Karpas-422 (cell line): ENCODE data around the gene CCDC178. TPM values are rescaled to one million over a fixed set of nuclear protein-coding genes. Genes with fewer than 3 reads are reported as not detected.

Experiments used
- DNase-seq: peaks from one replicate; pipeline ENCODE4 v3.0.0-alpha.2; 2015
- H2AFZ ChIP-seq: fragments of 200-600 bp; sonication (generic); 2 replicates; pipeline ENCODE4 v1.6.1; 2014; ENCODE audit warnings: antibody characterized with exemption, low read length, mixed read lengths
- H3K27ac ChIP-seq: fragments of 200-600 bp; sonication (generic); 2 replicates; pipeline ENCODE4 v1.5.1; 2014; ENCODE audit warnings: mild to moderate bottlenecking, low read length, moderate library complexity
- H3K27me3 ChIP-seq: fragments of 200-600 bp; sonication (generic); 2 replicates; pipeline ENCODE4 v1.6.1; 2014; ENCODE audit warnings: low read length, mixed read lengths
- H3K36me3 ChIP-seq: fragments of 200-600 bp; sonication (generic); 2 replicates; pipeline ENCODE4 v1.6.1; 2014; ENCODE audit warnings: low read length, mixed read lengths; ENCODE audit not compliant: insufficient read depth
- H3K4me1 ChIP-seq: fragments of 200-600 bp; sonication (generic); 2 replicates; pipeline ENCODE4 v1.6.1; 2014; ENCODE audit warnings: mild to moderate bottlenecking, low read length, mixed read lengths
- H3K4me2 ChIP-seq: fragments of 200-600 bp; sonication (generic); 2 replicates; pipeline ENCODE4 v1.6.1; 2014; ENCODE audit warnings: low read length, low read depth, mild to moderate bottlenecking; ENCODE audit not compliant: poor library complexity, severe bottlenecking
- H3K4me3 ChIP-seq: fragments of 200-600 bp; sonication (generic); 2 replicates; pipeline ENCODE4 v1.5.1; 2014; ENCODE audit warnings: mild to moderate bottlenecking, antibody characterized with exemption, low read length, mixed read lengths
- H3K79me2 ChIP-seq: fragments of 200-600 bp; sonication (generic); 2 replicates; pipeline ENCODE4 v1.6.1; 2014; ENCODE audit warnings: mild to moderate bottlenecking, low read length, mixed read lengths
- H3K9ac ChIP-seq: fragments of 200-600 bp; sonication (generic); 2 replicates; pipeline ENCODE4 v1.6.0; 2014; ENCODE audit warnings: low read length
- H3K9me2 ChIP-seq: fragments of 200-600 bp; sonication (generic), shearing (Covaris generic); replicated peaks from 2 replicates; pipeline ENCODE4 v1.6.0; 2014; ENCODE audit warnings: mild to moderate bottlenecking, low read length, moderate library complexity; ENCODE audit not compliant: insufficient read depth
- H3K9me3 ChIP-seq: fragments of 300-700, 200-600 bp; sonication (generic); 2 replicates; pipeline ENCODE4 v1.6.1; 2014; ENCODE audit warnings: low read length, mixed read lengths
- H4K20me1 ChIP-seq: fragments of 200-600 bp; sonication (generic); 2 replicates; pipeline ENCODE4 v1.6.1; 2014; ENCODE audit warnings: mild to moderate bottlenecking, antibody characterized with exemption, low read length, low read depth; ENCODE audit not compliant: insufficient read depth
- total RNA-seq: library from RNA; depleted of rRNA; stranded (reverse); fragments of >200 nt; shearing (Covaris generic); gene quantifications from 2 replicates; pipeline ENCODE4 v1.2.3, GENCODE V29; 2014; ENCODE audit warnings: low replicate concordance

The CCDC178 gene
- total RNA-seq, 1 experiment from 2014 or later, result not detected

DNA sequence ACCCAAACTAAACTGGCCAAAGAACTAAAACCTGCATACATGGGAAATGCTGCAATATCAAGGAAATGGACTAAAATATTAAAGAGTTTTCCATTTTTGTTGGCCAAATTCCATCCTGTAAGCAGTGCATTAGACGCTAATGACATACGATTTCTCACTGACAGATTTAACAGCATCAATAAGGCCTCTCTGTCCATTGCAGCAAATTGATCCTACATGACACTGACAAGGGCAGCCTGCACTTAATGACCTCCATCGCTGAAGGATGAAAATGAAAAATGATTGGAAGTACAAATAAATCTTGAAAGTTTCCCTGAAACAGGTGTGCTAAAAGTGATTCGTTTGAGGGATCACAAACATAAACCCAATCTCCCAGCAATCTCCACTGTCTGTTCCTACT is 350.1 kb downstream of the CCDC178 start:
- H3K79me2 ChIP-seq, result no peaks in the 10 kb centered on the region
- H3K4me1 ChIP-seq, result no peaks in the 10 kb centered on the region
- no peak overlapping the region for H3K9ac ChIP-seq
- H2AFZ ChIP-seq, result no peak overlapping the region
- DNase-seq, result no peak
- no peaks in the 10 kb centered on the region for H4K20me1 ChIP-seq
- H3K4me2 ChIP-seq, result no peak overlapping the region
- H3K27ac ChIP-seq, result no peak overlapping the region
- H3K9me2 ChIP-seq, result no peaks in the 10 kb centered on the region
- H3K9me3 ChIP-seq, result no peaks in the 10 kb centered on the region
- H3K27me3 ChIP-seq, result no peaks in the 10 kb centered on the region; the same call in 1 of the 2 replicates
- no peak overlapping the region for H3K4me3 ChIP-seq
- no peaks in the 10 kb centered on the region for H3K36me3 ChIP-seq

DNA sequence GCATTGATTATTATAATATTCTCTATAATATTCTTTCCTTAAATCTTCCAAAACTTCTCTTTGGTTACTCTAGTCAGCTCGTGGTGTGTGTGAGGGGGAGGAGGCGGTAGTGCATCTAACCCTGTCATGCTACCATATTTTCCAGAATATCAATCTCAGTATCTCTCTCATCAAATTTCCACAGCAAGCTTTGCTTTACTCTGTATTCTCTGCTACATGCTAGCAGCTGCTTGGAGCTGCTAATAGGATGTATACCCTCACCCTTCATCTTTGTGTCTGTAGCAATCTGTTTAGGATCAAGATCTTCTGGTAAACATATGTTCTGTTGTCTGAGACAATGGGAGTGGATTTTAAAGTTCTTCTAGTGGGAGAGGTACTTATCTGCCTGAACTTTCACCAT is 363.9 kb downstream of the CCDC178 start:
- no peaks in the 10 kb centered on the region for H3K27me3 ChIP-seq
- DNase-seq, result no peak
- no peak overlapping the region for H3K9ac ChIP-seq
- H4K20me1 ChIP-seq, result no peaks in the 10 kb centered on the region
- no peaks in the 10 kb centered on the region for H3K9me2 ChIP-seq
- no peak overlapping the region for H3K4me2 ChIP-seq
- H3K79me2 ChIP-seq, result no peaks in the 10 kb centered on the region
- H3K4me1 ChIP-seq, result no peaks in the 10 kb centered on the region
- no peaks in the 10 kb centered on the region for H3K9me3 ChIP-seq
- no peak overlapping the region for H3K27ac ChIP-seq
- no peak overlapping the region for H3K4me3 ChIP-seq
- no peaks in the 10 kb centered on the region for H3K36me3 ChIP-seq
- no peak overlapping the region for H2AFZ ChIP-seq

DNA sequence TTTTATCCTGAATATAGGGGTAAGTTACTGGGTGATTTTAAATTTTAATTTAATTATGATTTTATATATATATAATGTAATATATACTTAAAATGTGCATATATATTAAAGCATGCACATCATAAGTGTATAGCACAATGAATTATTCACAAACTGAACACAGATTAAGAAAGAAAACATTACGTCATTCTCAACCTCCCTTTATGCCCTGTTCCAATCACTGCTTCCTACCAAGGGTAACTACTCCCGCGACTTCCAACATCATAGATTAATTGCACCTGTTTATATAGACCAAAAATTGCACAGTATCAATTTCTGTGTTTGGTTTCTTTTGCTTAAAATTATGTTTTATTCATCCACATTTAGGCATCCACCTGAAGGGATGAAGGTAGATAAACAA is 366.4 kb downstream of the CCDC178 start:
- H3K27me3 ChIP-seq, result no peaks in the 10 kb centered on the region
- H3K9me3 ChIP-seq, result no peaks in the 10 kb centered on the region

DNA sequence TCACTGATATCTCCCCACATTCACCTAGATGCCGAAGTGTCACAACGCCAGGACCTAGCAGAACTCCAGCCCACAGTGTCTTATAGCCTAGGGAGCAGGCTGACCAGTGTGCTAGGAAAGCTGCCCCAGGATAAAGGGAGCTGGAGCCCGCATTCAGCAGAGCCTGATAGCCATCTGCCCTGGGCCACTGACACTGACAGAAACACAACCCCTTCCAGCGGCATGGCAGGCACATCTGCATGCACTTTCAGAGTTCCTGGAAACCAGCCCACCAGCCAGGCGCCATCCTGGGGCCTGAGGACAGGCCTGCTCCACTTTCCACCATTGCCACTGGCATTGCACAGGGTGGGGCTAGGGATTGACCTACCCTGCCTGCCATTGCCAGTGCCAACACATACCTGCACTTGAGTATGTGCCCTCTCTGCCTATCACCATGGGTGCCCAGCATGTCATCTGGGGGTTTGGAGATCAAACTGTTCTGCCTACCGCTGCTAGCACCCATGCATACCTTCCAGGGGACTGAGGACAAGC is 377.6 kb downstream of the CCDC178 start:
- Histone ChIP-seq H2AFZ (no peak overlapping the region), H3K4me2 (no peak overlapping the region), H3K9me2 (no peaks in the 10 kb centered on the region; the same call in 1 of the 2 replicates), H3K36me3 (no peaks in the 10 kb centered on the region), H4K20me1 (no peaks in the 10 kb centered on the region), H3K4me3 (no peak overlapping the region), H3K9me3 (no peaks in the 10 kb centered on the region), H3K4me1 (no peaks in the 10 kb centered on the region), H3K27me3 (no peaks in the 10 kb centered on the region), H3K27ac (no peak overlapping the region), H3K9ac (no peak overlapping the region), H3K79me2 (no peaks in the 10 kb centered on the region)
- no peak for DNase-seq

More for the DNA sequence above, 366.4 kb downstream of the CCDC178 start:
- no peaks in the 10 kb centered on the region for H3K4me1 ChIP-seq
- no peak overlapping the region for H3K9ac ChIP-seq
- H3K4me2 ChIP-seq, result no peak overlapping the region
- no peak overlapping the region for H3K27ac ChIP-seq
- no peak overlapping the region for H2AFZ ChIP-seq
- H3K9me2 ChIP-seq, result no peaks in the 10 kb centered on the region
- H4K20me1 ChIP-seq, result no peaks in the 10 kb centered on the region
- H3K79me2 ChIP-seq, result no peaks in the 10 kb centered on the region
- no peak overlapping the region for H3K4me3 ChIP-seq
- no peak for DNase-seq
- H3K36me3 ChIP-seq, result no peaks in the 10 kb centered on the region

DNA sequence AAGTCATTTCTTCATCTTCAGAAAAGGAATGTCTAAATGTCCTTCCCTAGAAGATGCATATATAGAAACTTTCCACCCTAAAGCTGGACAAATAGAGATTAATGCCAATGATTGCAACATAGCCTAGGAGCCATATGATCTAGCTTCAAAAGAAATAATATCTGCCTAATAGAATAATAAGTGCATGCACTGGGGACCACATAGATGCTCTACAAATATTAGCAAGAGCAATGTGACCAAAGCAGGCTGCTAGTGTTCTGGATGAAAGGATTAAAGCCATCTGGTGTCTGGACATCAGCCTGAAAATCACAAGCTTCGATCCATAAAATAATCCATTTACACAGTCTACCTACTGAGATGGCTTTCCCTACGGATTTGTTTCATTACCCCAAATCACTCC is 387.6 kb downstream of the CCDC178 start:
- H3K4me1 ChIP-seq, result no peaks in the 10 kb centered on the region
- no peaks in the 10 kb centered on the region for H4K20me1 ChIP-seq
- no peak overlapping the region for H3K27ac ChIP-seq
- no peak overlapping the region for H3K4me3 ChIP-seq
- no peaks in the 10 kb centered on the region for H3K27me3 ChIP-seq
- H3K9me3 ChIP-seq, result no peaks in the 10 kb centered on the region
- no peak overlapping the region for H3K9ac ChIP-seq
- H3K36me3 ChIP-seq, result no peaks in the 10 kb centered on the region
- H3K9me2 ChIP-seq, result no peaks in the 10 kb centered on the region; the same call in 1 of the 2 replicates
- no peak overlapping the region for H2AFZ ChIP-seq
- DNase-seq, result no peak
- no peak overlapping the region for H3K4me2 ChIP-seq
- no peaks in the 10 kb centered on the region for H3K79me2 ChIP-seq

DNA sequence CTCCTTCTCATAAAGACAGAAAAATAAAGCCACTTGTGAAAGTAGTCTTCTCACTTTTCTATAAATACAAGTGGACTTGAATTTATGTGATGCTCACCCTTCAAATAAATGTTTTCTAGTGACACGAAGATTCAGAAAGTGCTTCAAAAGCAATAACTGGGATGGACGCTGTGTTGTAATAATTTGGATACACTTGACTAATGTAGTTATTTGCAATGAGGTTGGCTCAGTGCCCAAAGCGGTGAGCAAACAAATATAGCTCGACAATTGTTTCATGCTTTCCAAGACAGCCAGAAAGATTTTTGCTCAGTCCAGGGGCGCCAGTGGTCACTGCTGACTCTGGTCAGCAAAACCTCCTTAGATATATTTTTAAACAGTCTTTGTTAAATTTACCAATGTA is 389.1 kb downstream of the CCDC178 start:
- Histone ChIP-seq H2AFZ (no peak overlapping the region), H3K4me2 (no peak overlapping the region), H3K4me1 (no peaks in the 10 kb centered on the region), H3K9me2 (no peaks in the 10 kb centered on the region), H3K36me3 (no peaks in the 10 kb centered on the region), H3K9me3 (no peaks in the 10 kb centered on the region), H3K9ac (no peak overlapping the region), H3K79me2 (no peaks in the 10 kb centered on the region), H3K4me3 (no peak overlapping the region), H4K20me1 (no peaks in the 10 kb centered on the region), H3K27ac (no peak overlapping the region), H3K27me3 (no peaks in the 10 kb centered on the region)
- DNase-seq, result no peak

DNA sequence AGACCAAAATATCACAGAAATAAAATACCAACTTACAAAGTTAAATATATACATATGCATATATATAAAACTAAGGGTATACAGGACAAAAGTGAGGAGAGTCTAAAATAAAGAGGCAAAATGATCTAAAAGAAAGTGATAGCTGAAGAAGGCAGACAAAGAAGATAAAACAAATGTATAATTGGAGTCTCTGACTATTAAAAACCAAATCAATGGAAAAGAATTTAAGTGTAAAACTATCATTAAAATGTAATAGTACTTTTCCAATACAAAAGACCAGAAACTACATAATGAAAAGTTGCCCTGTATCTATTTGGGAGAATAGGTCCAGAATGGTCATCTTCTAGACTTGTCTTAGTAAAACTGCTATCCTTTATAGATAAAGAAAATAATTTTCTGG is 400.3 kb downstream of the CCDC178 start:
- H3K4me2 ChIP-seq, result no peak overlapping the region

DNA sequence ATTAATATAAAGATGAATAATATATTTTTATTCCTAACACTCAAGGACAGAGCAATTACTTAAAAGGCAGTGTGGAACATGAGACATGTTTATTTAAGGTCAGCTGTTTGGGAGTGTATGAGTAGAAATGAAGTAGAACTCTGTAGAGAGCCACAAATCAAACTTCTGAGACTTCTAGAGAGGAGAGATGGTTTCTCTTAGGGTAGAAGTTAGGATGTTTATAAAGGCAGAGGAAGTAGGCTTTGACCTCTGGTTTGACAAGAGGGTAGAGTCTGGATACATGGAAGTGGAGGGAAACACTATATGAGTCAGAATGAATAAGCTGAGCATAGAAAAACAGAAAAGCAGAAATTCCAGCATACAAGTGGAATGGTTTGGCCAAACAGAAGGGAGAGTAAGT is 405.6 kb downstream of the CCDC178 start:
- Histone ChIP-seq H4K20me1 (no peaks in the 10 kb centered on the region), H3K4me1 (no peaks in the 10 kb centered on the region), H2AFZ (no peak overlapping the region), H3K9me2 (no peaks in the 10 kb centered on the region), H3K9ac (no peak overlapping the region), H3K36me3 (no peaks in the 10 kb centered on the region), H3K79me2 (no peaks in the 10 kb centered on the region), H3K4me2 (no peak overlapping the region), H3K27ac (no peak overlapping the region), H3K4me3 (no peak overlapping the region), H3K9me3 (no peaks in the 10 kb centered on the region), H3K27me3 (no peaks in the 10 kb centered on the region)
- no peak for DNase-seq

More for the DNA sequence above, 400.3 kb downstream of the CCDC178 start:
- no peak overlapping the region for H3K27ac ChIP-seq
- no peaks in the 10 kb centered on the region for H3K36me3 ChIP-seq
- no peaks in the 10 kb centered on the region for H3K27me3 ChIP-seq
- DNase-seq, result no peak
- H4K20me1 ChIP-seq, result no peaks in the 10 kb centered on the region
- H2AFZ ChIP-seq, result no peak overlapping the region
- H3K4me1 ChIP-seq, result no peaks in the 10 kb centered on the region
- no peak overlapping the region for H3K4me3 ChIP-seq
- H3K9me3 ChIP-seq, result no peaks in the 10 kb centered on the region
- no peaks in the 10 kb centered on the region for H3K79me2 ChIP-seq
- no peaks in the 10 kb centered on the region for H3K9me2 ChIP-seq
- H3K9ac ChIP-seq, result no peak overlapping the region

DNA sequence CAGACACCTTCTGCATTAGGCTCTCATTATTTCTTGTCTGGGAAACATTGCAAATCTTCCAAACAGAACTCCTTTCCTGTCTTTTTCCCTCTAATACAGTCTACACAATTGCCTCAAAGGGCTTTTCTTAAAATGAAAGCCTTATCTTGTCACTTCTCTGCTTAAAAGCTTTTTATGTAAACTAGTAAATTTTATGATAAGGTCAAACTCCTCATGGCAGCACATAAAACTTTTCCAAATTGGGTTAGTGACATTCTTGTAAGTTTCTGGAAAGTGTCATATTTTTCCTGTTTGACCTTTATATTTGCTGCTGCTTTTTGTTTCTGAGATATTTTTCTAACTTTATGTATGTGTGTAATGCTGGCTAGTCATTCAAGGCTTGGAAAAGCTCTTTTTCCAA is 406.3 kb downstream of the CCDC178 start:
- H3K9me2 ChIP-seq, result no peaks in the 10 kb centered on the region
- no peak overlapping the region for H3K27ac ChIP-seq
- H3K4me3 ChIP-seq, result no peak overlapping the region
- no peaks in the 10 kb centered on the region for H3K9me3 ChIP-seq
- H3K4me2 ChIP-seq, result no peak overlapping the region
- H4K20me1 ChIP-seq, result no peaks in the 10 kb centered on the region
- no peaks in the 10 kb centered on the region for H3K36me3 ChIP-seq
- H3K9ac ChIP-seq, result no peak overlapping the region
- no peak overlapping the region for H2AFZ ChIP-seq
- DNase-seq, result no peak
- H3K27me3 ChIP-seq, result no peaks in the 10 kb centered on the region
- no peaks in the 10 kb centered on the region for H3K4me1 ChIP-seq
- no peaks in the 10 kb centered on the region for H3K79me2 ChIP-seq
